H9 (cell line): ENCODE measurements around the gene NUDT8. TPM values are rescaled to one million over a fixed set of nuclear protein-coding genes. Genes with fewer than 3 reads are reported as not detected.
"Not testable (repeated sequence)": the region's sequence is repeated elsewhere in the genome, so short reads cannot be mapped to it uniquely, and the experiment has no call there.

Experiments
- DNase-seq: peaks from one replicate; pipeline ENCODE4 v3.0.0-alpha.2; 2017
- H2AFZ ChIP-seq: one replicate; pipeline ENCODE4 v1.6.1; 2013; ENCODE audit warnings: mild to moderate bottlenecking, low read length, control low read depth, moderate library complexity
- H2AK5ac ChIP-seq: 2 replicates; pipeline ENCODE4 v1.6.1; 2013; ENCODE audit warnings: low read length, control low read depth, mixed read lengths; ENCODE audit not compliant: insufficient read length
- H2BK120ac ChIP-seq: one replicate; pipeline ENCODE4 v1.6.1; 2013; ENCODE audit warnings: low read depth, mild to moderate bottlenecking, low read length, control low read depth, inconsistent platforms; ENCODE audit not compliant: poor library complexity, severe bottlenecking
- H2BK12ac ChIP-seq: 2 replicates; pipeline ENCODE4 v1.6.1; 2013; ENCODE audit warnings: low read length, control low read depth, mixed read lengths, low read depth; ENCODE audit not compliant: insufficient read length
- H2BK15ac ChIP-seq: 2 replicates; pipeline ENCODE4 v1.6.1; 2013; ENCODE audit warnings: low read depth, low read length, control low read depth
- H2BK20ac ChIP-seq: one replicate; pipeline ENCODE4 v1.6.1; 2013; ENCODE audit warnings: low read depth, mild to moderate bottlenecking, low read length, control low read depth, inconsistent platforms; ENCODE audit not compliant: poor library complexity, severe bottlenecking
- H2BK5ac ChIP-seq: 2 replicates; pipeline ENCODE4 v1.6.1; 2013; ENCODE audit warnings: low read length, control low read depth, mixed read lengths; ENCODE audit not compliant: insufficient read length
- H3K14ac ChIP-seq: 2 replicates; pipeline ENCODE4 v1.6.1; 2013; ENCODE audit warnings: low read length, control low read depth; ENCODE audit not compliant: insufficient read depth
- H3K18ac ChIP-seq: 2 replicates; pipeline ENCODE4 v1.6.1; 2013; ENCODE audit warnings: low read depth, mild to moderate bottlenecking, mixed read lengths, low read length, control low read depth; ENCODE audit not compliant: insufficient read length
- H3K23ac ChIP-seq: 2 replicates; pipeline ENCODE4 v1.6.1; 2013; ENCODE audit warnings: low read length, control low read depth, mixed read lengths, low read depth; ENCODE audit not compliant: insufficient read length
- H3K23me2 ChIP-seq: 2 replicates; pipeline ENCODE4 v1.6.1; 2013; ENCODE audit warnings: low read depth, mild to moderate bottlenecking, mixed read lengths, low read length, control low read depth; ENCODE audit not compliant: insufficient read length, poor library complexity, severe bottlenecking
- H3K27ac ChIP-seq: 2 replicates; pipeline ENCODE4 v1.5.1; 2013; ENCODE audit warnings: low read length, control low read depth, mixed read lengths, low read depth; ENCODE audit not compliant: insufficient read length
- H3K27me3 ChIP-seq: 2 replicates; pipeline ENCODE4 v1.6.1; 2013; ENCODE audit warnings: low read length, control low read depth, inconsistent platforms; ENCODE audit not compliant: insufficient read depth
- H3K4ac ChIP-seq: 2 replicates; pipeline ENCODE4 v1.6.1; 2013; ENCODE audit warnings: low read depth, mild to moderate bottlenecking, control low read depth, inconsistent platforms, low read length, moderate library complexity
- H3K4me1 ChIP-seq: 2 replicates; pipeline ENCODE4 v1.6.1; 2013; ENCODE audit warnings: low read length, control low read depth, inconsistent platforms; ENCODE audit not compliant: insufficient read depth
- H3K4me2 ChIP-seq: 2 replicates; pipeline ENCODE4 v1.6.1; 2013; ENCODE audit warnings: low read length, control low read depth, mixed read lengths; ENCODE audit not compliant: insufficient read length, insufficient read depth
- H3K56ac ChIP-seq: 2 replicates; pipeline ENCODE4 v1.6.1; 2013; ENCODE audit warnings: low read depth, mild to moderate bottlenecking, mixed read lengths, low read length, control low read depth; ENCODE audit not compliant: insufficient read length
- H3K79me1 ChIP-seq: 2 replicates; pipeline ENCODE4 v1.6.1; 2013; ENCODE audit warnings: low read depth, mild to moderate bottlenecking, moderate library complexity, low read length, control low read depth, inconsistent platforms; ENCODE audit not compliant: insufficient read depth, poor library complexity, severe bottlenecking
- H3K79me2 ChIP-seq: 2 replicates; pipeline ENCODE4 v1.6.1; 2013; ENCODE audit warnings: low read length, control low read depth, inconsistent platforms; ENCODE audit not compliant: insufficient read depth
- H3K9ac ChIP-seq: 2 replicates; pipeline ENCODE4 v1.6.1; 2013; ENCODE audit warnings: low read length, control low read depth, mixed read lengths; ENCODE audit not compliant: insufficient read length; ENCODE audit errors: extremely low read depth
- H3K9me3 ChIP-seq: one replicate; pipeline ENCODE4 v1.6.1; 2013; ENCODE audit warnings: low read depth, low read length, inconsistent platforms; ENCODE audit not compliant: control insufficient read depth
- H3T11ph ChIP-seq: one replicate; pipeline ENCODE4 v1.6.1; 2013; ENCODE audit warnings: mild to moderate bottlenecking, low read length, control low read depth, inconsistent platforms
- H4K20me1 ChIP-seq: one replicate; pipeline ENCODE4 v1.6.1; 2013; ENCODE audit not compliant: control insufficient read depth, insufficient read length, insufficient read depth
- H4K5ac ChIP-seq: 2 replicates; pipeline ENCODE4 v1.6.1; 2013; ENCODE audit warnings: low read depth, mild to moderate bottlenecking, mixed read lengths, low read length, control low read depth; ENCODE audit not compliant: insufficient read length
- H4K8ac ChIP-seq: replicated peaks from 2 replicates; pipeline ENCODE4 v1.6.1; 2013; ENCODE audit warnings: low read length, control low read depth, mixed read lengths, low read depth; ENCODE audit not compliant: insufficient read length
- H4K91ac ChIP-seq: 2 replicates; pipeline ENCODE4 v1.6.1; 2013; ENCODE audit warnings: low read depth, mild to moderate bottlenecking, moderate library complexity, mixed read lengths, low read length, control low read depth; ENCODE audit not compliant: insufficient read length
- H3K27ac Mint-ChIP-seq, 3 experiments: 2 replicates in 2 of 3; 3 replicates in 1 of 3; pipeline ENCODE4 v1.8.0; 2020 to 2021; ENCODE audit warnings: mixed read lengths in 3 of 3, mild to moderate bottlenecking in 1 of 3, moderate library complexity in 1 of 3
- H3K27me3 Mint-ChIP-seq: 2 replicates; pipeline ENCODE4 v1.8.0; 2021; ENCODE audit warnings: low read depth, mild to moderate bottlenecking, moderate library complexity, mixed read lengths
- H3K36me3 Mint-ChIP-seq, 3 experiments: 2 replicates in 2 of 3; 3 replicates in 1 of 3; pipeline ENCODE4 v1.8.0; 2020 to 2021; ENCODE audit warnings: low read depth in 3 of 3, mixed read lengths in 3 of 3; ENCODE audit not compliant: insufficient read depth in 1 of 3
- H3K4me1 Mint-ChIP-seq, 2 experiments: 2 replicates each; pipeline ENCODE4 v1.8.0; 2020; ENCODE audit warnings: mixed read lengths in 2 of 2
- H3K4me3 Mint-ChIP-seq, 2 experiments: 2 replicates in 1 of 2; 3 replicates in 1 of 2; pipeline ENCODE4 v1.8.0; 2020 to 2021; ENCODE audit warnings: mild to moderate bottlenecking in 2 of 2, mixed read lengths in 2 of 2, moderate library complexity in 1 of 2
- H3K9me3 Mint-ChIP-seq, 2 experiments: 2 replicates in 1 of 2; 3 replicates in 1 of 2; pipeline ENCODE4 v1.8.0; 2020; ENCODE audit warnings: mild to moderate bottlenecking in 2 of 2, mixed read lengths in 2 of 2, moderate library complexity in 1 of 2
- WGBS: extraction: QIAGEN DNeasy Blood & Tissue Kit; methylation state at CpG from one replicate; pipeline ENCODE4 v1.1.7; 2013; ENCODE audit warnings: missing lambda C conversion rate, low lambda C conversion rate, mixed read lengths; ENCODE audit not compliant: insufficient read length; ENCODE audit errors: extremely low coverage; 5-methylcytosine and 5-hydroxymethylcytosine counted together
- total RNA-seq: library from RNA; stranded (reverse); gene quantifications from 2 replicates; pipeline ENCODE4 v1.2.1, GENCODE V29; 2021
- TF ChIP-seq, protein P1 (sequence below): fragments of 200-600 bp; sonication (generic); conservative IDR thresholded peaks from 3 replicates; pipeline ENCODE4 v1.8.0; 2021; ENCODE audit warnings: antibody characterized with exemption, mild to moderate bottlenecking

Gene NUDT8
- total RNA-seq, 1 experiment from 2014 or later, result 6.5 TPM

DNA sequence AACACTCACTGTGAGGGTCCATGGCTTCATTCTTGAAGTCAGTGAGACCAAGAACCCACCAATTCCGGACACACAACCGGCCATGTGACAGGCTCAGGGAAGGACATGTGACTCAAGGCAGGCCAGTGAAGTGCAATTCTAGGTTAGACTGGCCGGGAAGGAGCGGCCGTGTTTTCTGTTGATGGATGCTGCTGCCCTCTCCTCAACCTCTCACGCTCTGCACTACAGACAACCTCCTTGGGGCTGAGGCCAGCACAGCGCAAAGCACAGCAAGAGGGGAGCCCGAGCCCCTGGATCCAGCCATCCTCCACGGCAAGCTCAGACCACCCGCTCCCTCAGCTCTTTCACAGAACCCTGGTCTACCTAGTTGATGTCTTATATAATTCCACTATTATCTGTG, 2.8 kb downstream of the NUDT8 start:
- H3K36me3 Mint-ChIP-seq, result peaks cover 20 to 34% (median 31%) of the 10 kb centered on the region in 3 experiments
- WGBS, result no CpG with 5 or more reads among the region's 10 CpGs

DNA sequence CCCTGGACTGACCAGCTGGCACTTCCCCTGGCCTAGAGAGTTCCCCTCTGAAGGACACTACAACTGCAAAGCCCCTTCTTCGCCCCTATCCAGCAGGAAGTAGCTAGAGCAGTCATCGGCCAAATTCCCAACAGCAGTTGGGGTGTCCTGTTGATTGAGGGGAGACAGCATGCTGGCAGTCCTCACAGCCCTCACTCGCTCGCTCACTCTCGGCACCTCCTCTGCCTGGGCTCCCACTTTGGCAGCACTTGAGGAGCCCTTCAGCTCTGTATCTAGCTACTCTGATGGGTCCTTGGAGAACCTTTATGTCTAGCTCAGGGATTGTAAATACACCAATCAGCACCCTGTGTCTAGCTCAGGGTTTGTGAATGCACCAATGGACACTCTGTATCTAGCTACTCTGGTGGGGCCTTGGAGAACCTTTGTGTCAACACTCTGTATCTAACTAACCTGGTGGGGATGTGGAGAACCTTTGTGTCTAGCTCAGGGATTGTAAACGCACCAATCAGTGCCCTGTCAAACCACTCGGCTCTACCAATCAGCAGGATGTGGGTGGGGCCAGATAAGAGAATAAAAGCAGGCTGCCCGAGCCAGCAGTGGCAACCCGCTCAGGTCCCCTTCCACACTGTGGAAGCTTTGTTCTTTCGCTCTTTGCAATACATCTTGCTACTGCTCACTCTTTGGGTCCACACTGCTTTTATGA, 3.5 kb downstream of the NUDT8 start:
- H3K79me1 ChIP-seq, H3K79me2 ChIP-seq, H3K9ac ChIP-seq, H2BK120ac ChIP-seq, H2BK12ac ChIP-seq, H2BK5ac ChIP-seq, H3K27me3 ChIP-seq, H3K4me1 ChIP-seq, H3K23me2 ChIP-seq, H2BK15ac ChIP-seq, H3K9me3 ChIP-seq, H2AFZ ChIP-seq, H3K27ac ChIP-seq, H4K91ac ChIP-seq, H3T11ph ChIP-seq, H3K56ac ChIP-seq, H2AK5ac ChIP-seq, H3K14ac ChIP-seq, H3K4me2 ChIP-seq, H2BK20ac ChIP-seq, H3K4ac ChIP-seq, H4K8ac ChIP-seq, H3K18ac ChIP-seq, H4K5ac ChIP-seq, H4K20me1 ChIP-seq, H3K23ac ChIP-seq, H3K9me3 Mint-ChIP-seq: not testable (repeated sequence)
- Mint-ChIP-seq H3K4me1 (peaks cover 45 to 57% of the 10 kb centered on the region in 2 experiments), H3K4me3 (peak overlapping the region in 1 of 2 experiments; percentile 62; a peak in 1 of 5 replicates), H3K36me3 (peaks cover 20 to 37% (median 31%) of the 10 kb centered on the region in 3 experiments), H3K27ac (peak overlapping the region in 2 of 3 experiments; percentile 14 to 97; a peak in 3 of 7 replicates), H3K27me3 (peaks cover 11% of the 10 kb centered on the region)
- DNase-seq, result peak; percentile 81
- no CpG with 5 or more reads among the region's 10 CpGs for WGBS

More for the DNA sequence above, 2.8 kb downstream of the NUDT8 start:
- Histone ChIP-seq H3K14ac (no peak overlapping the region), H3K79me2 (no peaks in the 10 kb centered on the region), H3K9me3 (no peaks in the 10 kb centered on the region), H4K8ac (peak overlapping the region; percentile 6), H2AFZ (no peak overlapping the region), H2BK12ac (no peak overlapping the region), H3K4me2 (no peak overlapping the region), H3K4me1 (no peaks in the 10 kb centered on the region; the same call in 1 of the 2 replicates), H2BK120ac (no peak overlapping the region), H3T11ph (no peak overlapping the region), H3K27me3 (no peaks in the 10 kb centered on the region), H3K27ac (no peak overlapping the region), H4K5ac (no peak overlapping the region), H2BK20ac (no peak overlapping the region), H2AK5ac (no peak overlapping the region), H4K91ac (no peak overlapping the region), H3K56ac (no peak overlapping the region), H3K79me1 (no peaks in the 10 kb centered on the region), H3K23me2 (no peaks in the 10 kb centered on the region), H2BK15ac (no peak overlapping the region), H3K23ac (no peak overlapping the region), H2BK5ac (no peak overlapping the region), H3K4ac (no peak overlapping the region), H4K20me1 (no peaks in the 10 kb centered on the region), H3K9ac (no peak overlapping the region), H3K18ac (no peak overlapping the region)
- peaks cover 0 to 6% of the 10 kb centered on the region in 2 experiments; a peak in 3 of 5 replicates for H3K9me3 Mint-ChIP-seq
- H3K4me3 Mint-ChIP-seq, result 0 out of 5 replicates have a peak overlapping the region, but pooled peaks of 1 of the 2 experiments have one; percentile 62
- H3K4me1 Mint-ChIP-seq, result peaks cover 42 to 54% of the 10 kb centered on the region in 2 experiments
- H3K27me3 Mint-ChIP-seq, result peaks cover 12% of the 10 kb centered on the region
- TF ChIP-seq, protein P1, sequence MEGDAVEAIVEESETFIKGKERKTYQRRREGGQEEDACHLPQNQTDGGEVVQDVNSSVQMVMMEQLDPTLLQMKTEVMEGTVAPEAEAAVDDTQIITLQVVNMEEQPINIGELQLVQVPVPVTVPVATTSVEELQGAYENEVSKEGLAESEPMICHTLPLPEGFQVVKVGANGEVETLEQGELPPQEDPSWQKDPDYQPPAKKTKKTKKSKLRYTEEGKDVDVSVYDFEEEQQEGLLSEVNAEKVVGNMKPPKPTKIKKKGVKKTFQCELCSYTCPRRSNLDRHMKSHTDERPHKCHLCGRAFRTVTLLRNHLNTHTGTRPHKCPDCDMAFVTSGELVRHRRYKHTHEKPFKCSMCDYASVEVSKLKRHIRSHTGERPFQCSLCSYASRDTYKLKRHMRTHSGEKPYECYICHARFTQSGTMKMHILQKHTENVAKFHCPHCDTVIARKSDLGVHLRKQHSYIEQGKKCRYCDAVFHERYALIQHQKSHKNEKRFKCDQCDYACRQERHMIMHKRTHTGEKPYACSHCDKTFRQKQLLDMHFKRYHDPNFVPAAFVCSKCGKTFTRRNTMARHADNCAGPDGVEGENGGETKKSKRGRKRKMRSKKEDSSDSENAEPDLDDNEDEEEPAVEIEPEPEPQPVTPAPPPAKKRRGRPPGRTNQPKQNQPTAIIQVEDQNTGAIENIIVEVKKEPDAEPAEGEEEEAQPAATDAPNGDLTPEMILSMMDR, result no peak
- DNase-seq, result peak; percentile 68
- peak overlapping the region in 2 of 3 experiments; percentile 14 to 97; a peak in 3 of 7 replicates for H3K27ac Mint-ChIP-seq
